ENCODE results near the gene UPK1A.

Gene UPK1A

DNA sequence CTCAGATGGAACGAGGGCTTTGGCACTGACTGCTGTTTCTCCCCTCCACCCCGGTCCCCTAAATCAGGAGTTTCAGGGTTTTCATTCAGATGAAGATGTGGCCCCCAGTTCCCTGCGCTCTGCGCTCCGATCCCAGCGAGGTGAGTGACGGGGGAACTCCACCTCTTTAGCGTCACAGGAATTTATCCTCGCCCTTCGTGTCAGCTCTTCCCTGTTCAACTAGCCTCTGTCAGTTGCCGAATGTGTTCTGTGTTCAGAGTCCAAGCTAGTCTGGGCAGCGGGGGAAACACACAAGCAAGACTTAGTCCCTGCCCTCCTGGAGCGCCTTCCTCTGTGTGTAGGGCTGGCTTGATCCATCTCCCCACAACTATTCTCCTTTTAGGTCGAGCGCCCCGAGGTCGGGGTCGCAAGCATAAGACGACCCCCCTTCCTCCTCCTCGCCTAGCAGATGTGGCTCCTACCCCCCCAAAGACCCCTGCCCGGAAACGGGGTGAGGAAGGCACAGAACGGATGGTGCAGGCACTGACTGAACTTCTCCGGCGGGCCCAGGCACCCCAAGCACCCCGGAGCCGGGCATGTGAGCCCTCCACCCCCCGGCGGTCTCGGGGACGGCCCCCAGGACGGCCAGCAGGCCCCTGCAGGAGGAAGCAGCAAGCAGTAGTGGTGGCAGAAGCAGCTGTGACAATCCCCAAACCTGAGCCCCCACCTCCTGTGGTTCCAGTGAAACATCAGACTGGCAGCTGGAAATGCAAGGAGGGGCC is 53.3 kb downstream of the UPK1A start:
- Histone ChIP-seq H3K36me3 (ENCODE audit: insufficient read depth, low read length) (peaks cover 46% of the 10 kb centered on the region), H3F3A (ENCODE audit: insufficient read depth, low read length) (no peaks in the 10 kb centered on the region), H2AFZ (ENCODE audit: low read length) (no peak overlapping the region), H3K4me2 (ENCODE audit: low read length) (peak overlapping the region; percentile 84), H3K9me3 (ENCODE audit: low read length) (no peaks in the 10 kb centered on the region), H3K4me3 (ENCODE audit: low read depth, low read length, poor library complexity, severe bottlenecking) (peak overlapping the region; percentile 77), H3K27me3 (ENCODE audit: insufficient read depth, low read length) (peaks cover 2% of the 10 kb centered on the region; the same call in 1 of the 2 replicates), H3K79me2 (ENCODE audit: insufficient read depth, low read length) (peaks cover 8% of the 10 kb centered on the region), H3K9me2 (ENCODE audit: low read depth, low read length) (no peaks in the 10 kb centered on the region), H4K20me1 (ENCODE audit: insufficient read depth, low read length) (no peaks in the 10 kb centered on the region), H3K9ac (ENCODE audit: low read length) (peak overlapping the region; percentile 83; the same call in 1 of the 2 replicates), H3K4me1 (ENCODE audit: insufficient read depth, low read length, severe bottlenecking) (peaks cover 22% of the 10 kb centered on the region), H3K27ac (ENCODE audit: low read depth, low read length, poor library complexity, severe bottlenecking) (no peak overlapping the region)
- no peak for TF ChIP-seq EZH2 (IDR thresholded peaks at IDR 0.05; ENCODE audit: borderline replicate concordance, low read length)

DNA sequence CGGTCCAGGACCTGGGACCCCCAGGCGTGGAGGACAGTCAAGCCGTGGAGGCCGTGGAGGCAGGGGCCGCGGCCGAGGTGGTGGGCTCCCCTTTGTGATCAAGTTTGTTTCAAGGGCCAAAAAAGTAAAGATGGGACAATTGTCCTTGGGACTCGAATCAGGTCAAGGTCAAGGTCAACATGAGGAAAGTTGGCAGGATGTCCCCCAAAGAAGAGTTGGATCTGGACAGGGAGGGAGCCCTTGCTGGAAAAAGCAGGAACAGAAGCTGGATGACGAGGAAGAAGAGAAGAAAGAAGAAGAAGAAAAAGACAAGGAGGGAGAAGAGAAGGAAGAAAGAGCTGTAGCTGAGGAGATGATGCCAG is 53.8 kb downstream of the UPK1A start:
- no peaks in the 10 kb centered on the region; the same call in 1 of the 2 replicates for H3K27me3 ChIP-seq (ENCODE audit: insufficient read depth, low read length)
- no peaks in the 10 kb centered on the region for H4K20me1 ChIP-seq (ENCODE audit: insufficient read depth, low read length)
- peaks cover 22% of the 10 kb centered on the region for H3K4me1 ChIP-seq (ENCODE audit: insufficient read depth, low read length, severe bottlenecking)
- no peak overlapping the region for H3K9ac ChIP-seq (ENCODE audit: low read length)
- H3K9me2 ChIP-seq (ENCODE audit: low read depth, low read length) = no peaks in the 10 kb centered on the region
- TF ChIP-seq CTCF (IDR thresholded peaks at IDR 0.05; ENCODE audit: low read length) (no peak), EZH2 (IDR thresholded peaks at IDR 0.05; ENCODE audit: borderline replicate concordance, low read length) (no peak)
- H3K9me3 ChIP-seq (ENCODE audit: low read length) = no peaks in the 10 kb centered on the region
- H3K27ac ChIP-seq (ENCODE audit: low read depth, low read length, poor library complexity, severe bottlenecking) = no peak overlapping the region
- peaks cover 8% of the 10 kb centered on the region for H3K79me2 ChIP-seq (ENCODE audit: insufficient read depth, low read length)
- no peaks in the 10 kb centered on the region for H3F3A ChIP-seq (ENCODE audit: insufficient read depth, low read length)
- H2AFZ ChIP-seq (ENCODE audit: low read length) = no peak overlapping the region
- H3K4me3 ChIP-seq (ENCODE audit: low read depth, low read length, poor library complexity, severe bottlenecking) = no peak overlapping the region
- peaks cover 52% of the 10 kb centered on the region for H3K36me3 ChIP-seq (ENCODE audit: insufficient read depth, low read length)
- H3K4me2 ChIP-seq (ENCODE audit: low read length) = no peak overlapping the region

DNA sequence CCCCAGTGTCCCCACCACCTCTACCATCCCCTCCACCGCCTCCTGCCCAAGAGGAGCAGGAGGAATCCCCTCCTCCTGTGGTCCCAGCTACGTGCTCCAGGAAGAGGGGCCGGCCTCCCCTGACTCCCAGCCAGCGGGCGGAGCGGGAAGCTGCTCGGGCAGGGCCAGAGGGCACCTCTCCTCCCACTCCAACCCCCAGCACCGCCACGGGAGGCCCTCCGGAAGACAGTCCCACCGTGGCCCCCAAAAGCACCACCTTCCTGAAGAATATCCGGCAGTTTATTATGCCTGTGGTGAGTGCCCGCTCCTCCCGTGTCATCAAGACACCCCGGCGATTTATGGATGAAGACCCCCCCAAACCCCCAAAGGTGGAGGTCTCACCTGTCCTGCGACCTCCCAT is 54.3 kb downstream of the UPK1A start:
- TF ChIP-seq EZH2 (IDR thresholded peaks at IDR 0.05; ENCODE audit: borderline replicate concordance, low read length) (no peak), CTCF (IDR thresholded peaks at IDR 0.05; ENCODE audit: low read length) (no peak)

GRCh38 chr19:35721374-35721773 is 55.1 kb downstream of the UPK1A start:
- Histone ChIP-seq H3K27me3 (ENCODE audit: insufficient read depth, low read length) (no peaks in the 10 kb centered on the region), H2AFZ (ENCODE audit: low read length) (no peak overlapping the region), H3K4me2 (ENCODE audit: low read length) (no peak overlapping the region), H3K9ac (ENCODE audit: low read length) (no peak overlapping the region), H3K36me3 (ENCODE audit: insufficient read depth, low read length) (peaks cover 64% of the 10 kb centered on the region), H3F3A (ENCODE audit: insufficient read depth, low read length) (no peaks in the 10 kb centered on the region), H3K9me2 (ENCODE audit: low read depth, low read length) (no peaks in the 10 kb centered on the region), H3K9me3 (ENCODE audit: low read length) (no peaks in the 10 kb centered on the region), H4K20me1 (ENCODE audit: insufficient read depth, low read length) (no peaks in the 10 kb centered on the region), H3K4me1 (ENCODE audit: insufficient read depth, low read length, severe bottlenecking) (peaks cover 17% of the 10 kb centered on the region), H3K27ac (ENCODE audit: low read depth, low read length, poor library complexity, severe bottlenecking) (no peak overlapping the region), H3K79me2 (ENCODE audit: insufficient read depth, low read length) (peaks cover 8% of the 10 kb centered on the region), H3K4me3 (ENCODE audit: low read depth, low read length, poor library complexity, severe bottlenecking) (no peak overlapping the region)
- TF ChIP-seq EZH2 (IDR thresholded peaks at IDR 0.05; ENCODE audit: borderline replicate concordance, low read length) (no peak), CTCF (IDR thresholded peaks at IDR 0.05; ENCODE audit: low read length) (no peak)

More for the DNA sequence above, 54.3 kb downstream of the UPK1A start:
- Histone ChIP-seq H3K4me3 (ENCODE audit: low read depth, low read length, poor library complexity, severe bottlenecking) (no peak overlapping the region), H2AFZ (ENCODE audit: low read length) (no peak overlapping the region), H3F3A (ENCODE audit: insufficient read depth, low read length) (no peaks in the 10 kb centered on the region), H3K27ac (ENCODE audit: low read depth, low read length, poor library complexity, severe bottlenecking) (no peak overlapping the region), H3K9ac (ENCODE audit: low read length) (no peak overlapping the region), H3K9me2 (ENCODE audit: low read depth, low read length) (no peaks in the 10 kb centered on the region), H3K4me2 (ENCODE audit: low read length) (no peak overlapping the region), H3K36me3 (ENCODE audit: insufficient read depth, low read length) (peaks cover 57% of the 10 kb centered on the region), H3K27me3 (ENCODE audit: insufficient read depth, low read length) (no peaks in the 10 kb centered on the region; the same call in 1 of the 2 replicates), H3K4me1 (ENCODE audit: insufficient read depth, low read length, severe bottlenecking) (peaks cover 22% of the 10 kb centered on the region), H3K79me2 (ENCODE audit: insufficient read depth, low read length) (peaks cover 8% of the 10 kb centered on the region), H4K20me1 (ENCODE audit: insufficient read depth, low read length) (no peaks in the 10 kb centered on the region), H3K9me3 (ENCODE audit: low read length) (no peaks in the 10 kb centered on the region)

All from OCI-LY1 (cell line).